Middle frontal gyrus (tissue), 1 donor: ENCODE results near the gene SYS1.

ENCODE experiments used
- DNase-seq: peaks from one replicate; pipeline ENCODE4 v3.0.0-alpha.2; 2015; ENCODE audit warnings: low spot score; ENCODE audit errors: extremely low spot score

SYS1 gene

DNA sequence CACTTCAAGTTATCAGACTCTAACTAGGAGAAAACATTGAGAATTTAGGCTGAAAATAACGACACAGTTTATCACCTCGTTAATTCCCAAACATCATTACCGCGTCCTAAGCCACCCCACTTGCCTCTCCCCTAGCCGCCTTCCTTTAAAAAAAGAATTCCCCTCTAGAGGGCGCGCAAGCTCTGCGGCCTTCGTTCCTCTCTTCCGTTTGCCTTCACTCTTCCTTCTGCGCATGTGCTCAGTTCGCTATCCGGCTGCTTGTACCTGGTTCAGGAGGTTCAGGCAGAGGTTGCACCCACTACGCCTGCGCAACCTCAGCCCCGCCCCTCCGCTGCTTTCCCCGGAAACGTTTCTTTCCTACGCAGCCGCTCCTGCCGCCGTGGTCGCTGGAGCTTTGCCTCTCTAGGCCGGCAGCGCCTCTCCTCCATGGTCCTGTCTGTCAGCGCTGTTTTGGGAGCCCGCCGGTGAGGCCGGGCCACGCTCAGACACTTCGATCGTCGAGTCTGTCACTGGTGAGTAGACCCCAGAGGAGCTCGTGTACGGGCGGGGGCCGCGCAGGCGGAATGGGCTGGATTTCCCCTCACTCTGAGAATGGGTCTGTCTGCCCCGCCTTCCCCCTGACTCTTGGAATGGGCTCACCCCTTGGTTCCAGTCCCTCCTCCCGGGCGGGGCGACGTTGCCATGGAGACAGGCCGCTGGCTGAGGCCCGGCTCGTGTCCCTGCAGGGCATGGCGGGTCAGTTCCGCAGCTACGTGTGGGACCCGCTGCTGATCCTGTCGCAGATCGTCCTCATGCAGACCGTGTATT lies at the start of gene SYS1:
TSS of gene SYS1 (plus strand) at position 353 of the 807 bp plus-strand sequence. CDS start at position 729, 376 bp downstream.
- peak; percentile 97 for DNase-seq

DNA sequence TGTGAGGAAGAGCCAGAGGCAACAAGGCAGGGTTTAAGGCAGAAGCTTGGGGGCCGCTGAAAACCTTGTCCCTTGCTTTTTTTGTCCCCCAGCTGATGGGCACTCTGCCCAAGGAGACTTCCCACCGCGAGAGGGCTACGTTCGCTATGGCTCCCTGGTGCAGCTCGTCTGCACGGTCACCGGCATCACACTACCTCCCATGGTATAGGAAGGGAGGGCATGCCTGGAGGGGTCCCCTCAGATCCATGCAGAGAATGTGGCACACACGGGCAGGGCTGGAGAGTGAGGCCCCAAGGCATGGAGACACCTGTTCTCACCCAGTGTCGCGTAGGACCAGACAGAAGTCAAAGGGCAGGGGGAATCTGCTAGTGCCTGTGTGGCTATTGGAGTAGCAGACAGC lies 49.0 kb upstream of the SYS1 start:
- no peak for DNase-seq

DNA sequence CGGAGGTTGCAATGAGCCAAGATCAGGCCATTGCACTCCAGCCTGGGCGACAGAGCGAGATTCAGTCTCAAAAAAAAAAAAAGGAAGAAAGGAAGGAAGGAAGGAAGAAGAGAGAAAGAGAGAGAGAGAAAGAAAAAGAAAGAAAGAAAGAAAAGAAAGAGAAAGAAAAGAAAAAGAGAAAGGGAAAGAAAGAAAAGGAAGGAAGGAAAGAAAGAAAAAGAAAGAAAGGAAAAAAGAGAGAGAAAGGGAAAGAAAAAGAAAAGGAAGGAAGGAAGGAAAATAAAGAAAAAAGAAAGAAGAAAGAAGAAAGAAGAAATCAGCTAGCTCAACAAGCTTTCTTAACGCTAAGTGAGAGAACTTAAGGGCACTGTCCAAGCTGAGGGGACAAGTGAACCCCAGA lies 47.3 kb upstream of the SYS1 start:
- DNase-seq: no peak

DNA sequence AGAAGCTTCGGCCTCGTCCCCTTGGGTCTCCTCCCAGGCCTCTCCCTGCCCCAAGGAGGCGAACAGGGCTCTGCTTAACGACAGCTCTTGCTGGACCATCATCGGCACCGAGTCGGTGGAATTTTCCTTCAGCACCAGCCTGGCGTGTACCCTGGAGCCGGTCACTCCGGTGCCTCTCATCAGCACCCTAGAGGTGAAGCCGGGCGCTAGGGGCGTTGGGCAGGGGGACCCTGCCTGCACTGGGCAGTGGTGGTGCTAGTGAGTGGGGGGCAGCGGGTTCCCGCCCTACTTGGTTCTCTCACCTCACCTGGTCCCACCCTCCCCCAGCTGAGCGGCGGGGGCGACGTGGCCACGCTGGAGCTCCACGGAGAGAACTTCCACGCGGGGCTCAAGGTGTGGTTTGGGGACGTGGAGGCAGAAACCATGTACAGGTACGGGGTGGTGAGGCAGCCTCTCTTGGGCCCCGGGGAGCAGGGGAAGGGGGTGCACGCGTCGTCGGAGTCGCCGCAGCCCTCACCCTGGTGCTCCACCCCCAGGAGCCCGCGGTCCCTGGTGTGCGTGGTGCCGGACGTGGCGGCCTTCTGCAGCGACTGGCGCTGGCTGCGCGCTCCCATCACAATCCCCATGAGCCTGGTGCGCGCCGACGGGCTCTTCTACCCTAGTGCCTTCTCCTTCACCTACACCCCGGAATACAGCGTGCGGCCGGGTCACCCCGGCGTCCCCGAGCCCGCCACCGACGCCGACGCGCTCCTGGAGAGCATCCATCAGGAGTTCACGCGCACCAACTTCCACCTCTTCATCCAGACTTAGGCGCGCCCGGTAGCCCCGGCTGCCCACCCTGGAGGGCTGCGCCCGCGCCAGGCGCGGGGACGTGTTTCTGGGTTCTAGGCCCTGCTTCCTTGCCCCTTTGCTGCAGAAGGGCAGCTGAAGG lies 46.5 kb upstream of the SYS1 start:
- no peak for DNase-seq

DNA sequence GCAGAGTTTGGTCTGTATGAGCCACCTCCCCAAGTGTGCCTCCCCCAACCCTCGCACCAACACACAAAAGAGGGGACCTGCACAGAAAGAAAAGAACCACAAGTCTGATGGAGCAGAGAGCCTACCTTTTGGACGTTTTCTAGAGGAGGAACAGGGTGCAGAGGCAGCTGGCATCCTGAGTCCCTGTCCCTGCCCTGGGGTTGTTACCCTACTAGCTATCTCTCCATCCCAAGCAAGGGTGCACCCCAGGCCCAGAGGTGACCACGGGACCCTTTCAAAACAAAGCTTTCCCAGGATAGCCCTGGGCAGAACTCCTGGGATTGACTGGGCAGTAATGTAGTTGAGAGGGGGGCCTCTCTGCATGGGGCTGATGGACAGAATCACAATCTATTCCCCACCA lies 45.1 kb upstream of the SYS1 start:
- DNase-seq: no peak

DNA sequence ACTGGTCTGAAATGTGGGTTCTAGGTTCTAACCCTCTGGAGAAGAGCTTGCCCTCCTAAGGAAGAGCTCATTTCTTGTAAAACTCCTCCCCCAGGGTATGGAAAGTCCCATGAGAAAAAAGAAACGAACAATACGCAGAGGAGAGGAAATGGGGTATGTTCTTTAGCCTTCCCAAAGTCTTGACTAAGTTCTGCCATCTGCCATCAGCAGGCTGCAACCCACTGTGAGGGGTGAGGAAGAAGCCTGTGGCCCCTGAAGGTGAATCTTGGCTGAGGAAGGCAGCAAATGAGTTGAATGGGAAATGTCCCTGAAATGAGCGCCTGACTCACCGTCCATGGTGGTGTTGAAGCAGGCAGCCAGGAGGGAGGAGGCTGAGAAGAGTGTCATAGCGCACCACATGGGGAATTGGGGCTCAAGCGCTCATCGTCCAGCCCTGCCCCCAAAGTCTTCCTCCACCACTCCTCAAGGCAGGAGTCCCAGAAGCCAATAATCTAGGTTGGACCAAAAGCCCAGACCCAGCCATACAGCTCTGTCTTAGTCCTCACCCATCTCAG lies 44.5 kb upstream of the SYS1 start:
- DNase-seq: no peak

DNA sequence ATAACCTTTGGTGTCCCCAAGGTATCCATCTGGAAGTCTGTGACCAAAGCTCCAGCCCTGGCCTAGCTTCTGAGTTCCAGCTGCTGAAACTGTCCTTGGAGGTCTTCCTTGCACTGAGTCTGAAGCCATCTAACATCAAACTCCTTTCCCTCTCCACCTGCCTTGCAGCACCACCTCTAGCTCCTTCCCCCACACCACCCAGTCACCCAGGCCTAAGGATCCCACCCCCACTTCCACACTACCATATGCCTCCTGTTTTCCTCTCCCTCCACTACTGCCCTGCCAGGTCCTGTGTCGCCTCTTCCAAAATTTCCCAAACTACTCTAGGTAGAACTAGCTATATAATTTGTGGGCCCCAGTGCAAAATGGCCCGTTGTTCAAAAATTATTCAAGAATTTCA lies 44.0 kb upstream of the SYS1 start:
- no peak for DNase-seq

DNA sequence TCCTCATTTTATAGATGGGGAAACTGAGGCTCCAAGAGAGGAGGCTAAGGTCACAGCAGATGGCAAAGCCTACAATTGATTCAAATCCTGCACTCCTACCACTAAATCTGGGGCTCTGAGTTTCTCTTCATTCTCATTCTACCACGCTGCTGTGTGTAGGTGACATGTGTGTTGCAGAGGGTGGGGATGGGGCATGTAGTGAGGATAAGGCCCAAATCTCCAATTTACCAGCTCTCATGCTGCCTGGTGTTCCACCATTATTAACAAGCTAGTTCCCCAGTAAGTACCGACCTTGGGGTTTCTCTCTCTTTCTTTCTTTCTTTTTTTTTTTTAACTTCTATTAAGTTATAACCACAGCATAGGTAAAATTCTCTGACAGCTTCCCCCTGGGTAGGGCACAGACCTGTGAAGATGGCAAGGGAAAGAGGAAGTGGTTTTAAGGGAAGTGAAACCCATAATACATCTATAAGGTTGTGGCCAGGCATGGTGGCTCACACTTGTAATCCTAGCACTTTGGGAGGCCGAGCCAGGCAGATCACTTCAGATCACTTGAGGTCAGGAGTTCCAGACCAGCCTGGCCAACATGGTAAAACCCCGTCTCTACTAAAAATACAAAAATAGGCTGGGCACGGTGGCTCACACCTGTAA lies 41.9 kb upstream of the SYS1 start:
- DNase-seq: no peak

DNA sequence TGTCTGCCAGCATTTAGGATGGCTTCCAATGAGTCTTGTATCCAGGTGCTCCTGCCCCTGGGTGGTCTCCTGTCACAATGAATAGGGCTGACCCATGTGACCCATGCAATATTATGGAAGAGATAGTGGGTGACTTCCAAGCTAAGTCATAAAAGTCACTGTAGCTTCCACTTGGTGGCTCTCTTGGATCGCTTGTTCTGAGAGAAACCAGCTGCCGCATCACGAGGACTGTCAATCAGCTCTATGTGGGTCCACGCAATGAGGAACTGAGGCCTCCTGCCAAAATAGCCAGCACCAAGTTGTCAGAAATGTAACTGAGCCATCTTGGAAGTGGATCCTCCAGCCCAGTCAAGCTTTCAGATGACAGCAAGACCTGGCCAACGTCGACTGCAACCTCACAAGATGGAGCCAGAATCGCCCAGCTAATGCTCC lies 40.0 kb upstream of the SYS1 start:
- no peak for DNase-seq

DNA sequence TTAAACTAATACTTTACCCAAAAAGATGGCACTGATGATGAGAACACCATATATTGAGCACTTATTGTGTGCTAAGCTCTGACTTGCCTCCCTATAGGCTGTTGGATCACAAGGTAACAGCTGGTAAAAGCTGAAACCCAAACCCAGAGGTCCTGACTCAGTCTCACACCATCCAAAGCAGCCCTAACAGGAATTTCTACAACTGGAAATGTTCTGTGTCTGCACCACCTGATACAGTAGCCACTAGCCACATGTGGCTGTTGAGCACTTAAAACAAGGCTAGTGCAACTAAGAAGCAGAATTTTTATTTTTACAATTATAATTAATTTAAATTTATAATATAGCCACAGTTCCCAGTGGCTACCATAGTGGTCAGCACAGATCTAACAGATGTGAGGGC lies 39.2 kb upstream of the SYS1 start:
- no peak for DNase-seq

DNA sequence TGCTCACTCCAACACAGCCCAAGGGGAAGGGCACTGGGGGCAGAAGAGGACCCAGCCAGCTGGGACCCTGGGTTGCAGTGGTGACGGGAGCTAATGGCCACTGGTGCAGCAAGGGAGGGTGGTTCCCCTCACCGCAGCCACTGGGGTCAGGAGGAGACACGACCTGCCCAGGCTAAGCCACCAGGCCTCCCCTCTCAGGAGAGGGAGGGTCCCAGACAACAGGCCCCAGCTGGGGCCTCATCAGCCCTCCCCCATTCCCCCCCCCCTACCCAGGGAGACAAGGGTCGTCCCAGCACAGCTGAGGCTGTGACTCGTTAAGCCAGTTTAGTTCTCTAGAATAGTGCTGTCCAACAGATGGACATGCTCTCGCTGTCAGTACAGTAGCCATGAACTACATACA lies 37.6 kb upstream of the SYS1 start:
- no peak for DNase-seq

DNA sequence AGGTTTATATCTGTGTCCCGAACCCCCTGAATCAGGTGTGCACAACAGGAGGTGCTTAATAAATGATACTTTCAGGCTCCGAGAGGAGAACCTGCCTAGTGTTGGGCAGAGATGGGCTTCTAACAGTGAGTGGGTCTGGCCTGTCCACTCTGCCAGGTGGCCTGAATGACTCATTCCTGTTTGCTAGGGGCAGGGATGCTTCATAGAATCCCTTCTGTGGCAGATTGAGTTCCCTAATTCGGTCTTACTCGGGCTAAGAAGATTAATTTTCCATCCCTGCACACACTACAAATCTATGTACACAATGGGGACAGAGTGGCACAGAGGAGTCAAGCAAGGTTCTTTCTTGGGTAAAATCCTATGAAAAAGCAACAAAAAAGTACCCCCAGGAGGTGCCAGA lies 34.5 kb upstream of the SYS1 start:
- DNase-seq: no peak

DNA sequence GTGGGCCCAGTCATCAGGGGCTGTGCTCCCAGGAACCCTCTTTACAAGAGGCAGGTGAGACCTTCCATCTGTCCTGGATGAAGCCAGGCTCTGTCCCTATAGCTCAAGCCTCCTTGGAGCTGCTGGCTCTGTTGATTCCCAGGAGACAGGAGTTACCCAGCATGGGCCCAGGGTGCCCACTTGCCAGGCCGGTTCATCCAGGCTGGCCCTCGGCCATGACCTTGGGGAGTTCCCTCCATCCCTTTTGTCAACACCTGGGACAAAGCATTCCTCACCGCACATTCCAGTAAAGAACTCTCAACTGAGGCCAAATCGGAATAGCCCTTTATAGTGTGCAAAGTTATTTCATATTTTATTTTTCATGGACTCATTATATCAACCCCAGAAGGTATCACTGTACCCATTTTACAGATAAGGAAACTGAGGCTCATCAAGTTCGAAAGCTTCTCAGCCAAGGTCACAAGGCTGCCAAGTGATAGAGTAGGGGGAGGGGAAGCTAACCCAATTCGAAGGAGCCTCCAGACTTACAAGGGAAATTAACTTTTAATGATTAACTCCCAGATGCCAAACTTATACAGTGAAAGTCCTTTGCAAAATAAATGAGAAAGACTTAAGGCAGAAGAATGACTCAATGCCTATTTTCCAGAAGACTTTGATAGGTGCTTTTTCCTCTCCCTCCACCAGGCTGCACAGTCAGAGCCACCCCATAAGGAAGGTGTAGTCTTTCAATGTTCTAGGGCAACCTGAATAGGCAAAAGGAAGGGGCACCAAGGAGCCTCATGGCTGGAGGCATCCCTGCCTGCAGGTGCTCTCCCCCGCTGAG lies 33.2 kb upstream of the SYS1 start:
- DNase-seq: no peak

DNA sequence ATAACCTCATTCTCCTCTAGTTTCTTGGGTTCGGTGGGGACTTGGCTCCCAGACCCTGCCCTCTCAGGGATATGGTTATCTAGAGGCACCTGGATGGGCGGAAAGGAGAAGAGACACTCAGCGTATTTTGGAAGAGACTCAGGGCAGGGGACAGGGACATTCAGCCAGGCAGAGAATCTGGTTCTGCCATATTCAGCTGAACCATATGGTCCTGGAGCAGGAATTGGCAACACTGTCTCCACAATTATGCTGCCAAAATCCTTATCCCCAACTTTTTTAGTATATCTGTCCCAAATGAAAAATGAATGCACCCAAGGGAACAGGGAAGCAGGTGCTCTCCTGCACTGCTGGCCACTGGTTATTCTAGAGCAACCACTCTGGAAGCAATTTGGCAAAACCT lies 32.5 kb upstream of the SYS1 start:
- DNase-seq: no peak

DNA sequence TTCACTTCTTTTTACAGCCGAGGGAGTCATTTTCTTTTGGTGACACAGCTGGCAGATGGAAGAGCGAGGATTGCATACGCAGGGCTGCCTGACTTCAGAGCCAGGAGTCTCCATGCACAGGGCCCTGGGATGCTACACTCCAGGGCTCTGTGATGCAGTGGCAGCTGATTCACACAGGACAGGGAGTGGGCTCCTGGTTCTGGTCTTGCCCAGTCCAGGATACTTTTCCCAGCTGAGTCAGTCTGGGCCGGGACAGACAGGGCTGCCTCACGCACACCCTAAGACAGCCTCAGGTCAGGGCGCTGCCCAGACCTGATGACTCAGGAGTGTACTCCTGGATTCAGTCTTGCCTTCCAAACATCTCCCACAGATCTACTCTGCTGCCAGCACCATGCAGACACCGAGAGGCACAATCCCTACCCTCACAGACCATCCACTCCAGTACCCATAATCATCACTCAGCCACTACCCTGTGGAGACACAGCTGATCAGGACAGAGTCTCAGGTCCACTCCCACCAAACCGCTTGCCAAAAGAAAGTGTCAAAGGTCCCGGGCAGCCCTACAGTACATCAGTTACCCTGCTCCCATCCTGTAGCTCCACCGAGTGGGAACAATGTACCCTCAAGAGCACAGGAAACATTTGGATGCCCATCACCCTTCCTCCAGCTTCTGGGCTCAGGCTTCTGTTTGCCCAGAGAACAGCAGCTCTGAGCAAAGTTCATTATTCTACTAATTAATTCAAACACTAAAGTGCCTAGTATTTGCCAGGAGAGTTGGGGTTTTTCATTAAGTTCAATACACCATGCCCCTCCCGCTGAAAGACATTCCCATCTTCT lies 26.2 kb upstream of the SYS1 start:
- no peak for DNase-seq

DNA sequence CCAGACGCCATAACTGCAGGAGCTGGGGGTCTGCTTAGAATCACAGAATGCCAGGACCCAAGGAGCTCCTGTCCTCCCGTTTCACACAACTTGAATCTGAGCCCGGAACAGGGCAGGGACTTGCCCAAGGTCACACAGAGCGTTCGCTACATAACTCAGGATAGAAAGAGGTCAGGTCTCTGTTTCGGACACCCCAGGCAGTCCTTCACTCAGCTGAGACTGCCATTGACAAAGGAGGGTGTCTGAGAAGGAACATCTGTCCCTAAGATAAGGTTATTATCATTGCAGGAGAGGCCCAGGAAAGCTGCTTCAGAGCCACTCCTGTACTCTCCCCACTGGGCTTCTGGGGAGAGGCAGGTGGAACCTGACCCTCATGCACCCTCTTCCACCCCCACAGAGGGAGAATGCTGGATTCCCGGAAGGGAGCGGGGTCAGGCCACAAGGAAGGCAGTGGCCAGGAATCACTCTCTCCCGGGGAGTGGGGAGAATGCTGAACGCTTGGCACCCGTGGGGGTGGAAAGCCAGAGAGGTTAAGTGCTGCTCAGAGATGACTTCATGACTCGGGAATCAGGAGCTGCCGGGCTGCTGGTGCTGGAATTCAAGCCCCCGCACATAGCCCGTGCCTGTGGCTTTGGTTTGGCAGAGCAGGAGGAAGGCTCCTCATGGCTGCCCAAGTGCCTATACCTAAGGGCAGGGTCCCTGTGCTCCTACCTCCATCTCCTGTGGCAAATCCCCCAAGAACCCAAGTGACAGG lies 25.4 kb upstream of the SYS1 start:
- no peak for DNase-seq

DNA sequence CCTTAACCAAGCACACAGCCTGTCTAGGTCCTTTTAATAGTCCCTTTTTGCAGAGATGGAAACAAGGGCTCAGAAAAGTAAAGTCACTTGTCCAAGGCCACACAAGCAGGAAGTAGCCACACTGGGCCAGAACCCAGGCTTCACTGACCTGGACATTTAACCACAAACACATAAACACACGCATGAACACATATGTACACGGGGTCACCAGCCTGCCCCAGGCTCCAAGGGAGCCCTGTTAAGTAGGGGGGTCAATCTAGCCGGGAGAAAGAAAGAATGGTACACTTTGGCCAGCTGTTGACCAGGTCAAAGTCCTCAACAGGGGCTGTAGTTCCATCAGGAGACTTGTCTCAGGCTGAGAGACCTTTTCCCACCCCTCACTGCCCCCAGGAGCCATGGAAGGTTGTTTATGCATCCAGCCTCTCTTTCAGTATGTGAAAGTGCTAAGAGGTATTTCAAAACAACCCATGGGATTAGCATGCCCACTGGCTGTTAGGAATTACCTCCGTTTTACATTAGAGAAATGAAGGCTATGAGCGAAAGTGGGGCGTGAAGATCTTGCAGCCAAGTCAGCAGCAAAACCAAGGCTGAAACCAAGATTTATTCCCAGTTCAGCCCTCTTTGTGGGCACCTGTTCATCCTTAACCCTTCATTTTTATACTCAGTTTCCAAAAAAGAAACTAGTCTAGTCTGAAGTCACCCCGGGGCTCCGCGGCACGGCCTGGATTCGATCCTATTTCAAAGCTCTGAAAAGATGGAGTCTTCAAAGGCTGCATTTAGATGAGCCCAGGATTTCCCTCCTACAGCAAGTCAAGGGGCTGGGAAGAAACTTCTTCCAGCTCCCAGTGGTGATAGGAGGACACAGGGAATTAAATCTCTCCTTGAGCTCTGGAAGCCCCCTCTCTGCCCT lies 24.6 kb upstream of the SYS1 start:
- DNase-seq: no peak

DNA sequence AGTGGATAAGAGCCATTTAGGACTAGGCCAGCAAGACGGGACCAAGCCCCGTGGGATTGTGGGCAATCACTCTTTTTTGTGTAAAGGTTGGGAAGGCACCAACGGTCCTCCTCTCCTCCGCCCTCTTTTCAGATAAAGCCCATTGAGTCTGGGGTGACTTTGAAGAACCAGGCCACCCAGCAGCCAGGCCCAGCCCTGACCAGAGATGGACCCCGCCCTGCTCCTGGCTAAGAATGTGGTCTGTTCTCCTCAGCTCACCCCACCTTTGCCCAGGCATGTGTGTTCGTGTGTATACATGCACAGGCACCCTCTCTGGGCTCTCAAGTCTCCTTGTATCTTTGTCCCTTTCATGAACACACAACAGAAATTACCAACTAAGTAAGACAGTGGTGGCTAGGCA lies 23.9 kb upstream of the SYS1 start:
- DNase-seq: no peak
